T-helper 1 cell treated with Interleukin-12 subunit alpha and Interleukin-12 subunit beta and Interleukin-4 antibody, amounts not matched to agents 30 ng/mL and 1 ng/mL, for 36 hours (primary cell): ENCODE data around the gene TANGO6. TPM values are rescaled to one million over a fixed set of nuclear protein-coding genes. Genes with fewer than 3 reads are reported as not detected.

Source experiments
- intact Hi-C: fragments of 100-400 bp; cut with micrococcal nuclease; formaldehyde crosslinking; loops from one replicate; pipeline ENCODE4 v1.15.1; 2024
- total RNA-seq: library from RNA; stranded (reverse); gene quantifications from 2 replicates; pipeline ENCODE4 v1.2.3, GENCODE V29; 2022

Gene TANGO6
- total RNA-seq, 1 donor from 2014 or later = 24.7 TPM

GRCh38 chr16:68999114-68999513, 155.8 kb downstream of the TANGO6 start:
- intact Hi-C loops = no loop called here

- intact Hi-C loops = no loop called here
Measured at GRCh38 chr16:69003500-69003899, 160.2 kb downstream of the TANGO6 start.

GRCh38 chr16:69005641-69006355, 162.5 kb downstream of the TANGO6 start:
- intact Hi-C loops = no loop called here

GRCh38 chr16:69012906-69013305, 169.6 kb downstream of the TANGO6 start:
- intact Hi-C loops = no loop called here

GRCh38 chr16:69013991-69014390, 170.7 kb downstream of the TANGO6 start:
- intact Hi-C loops = no loop called here

- intact Hi-C loops = no loop called here
Measured at GRCh38 chr16:69014811-69015210, 171.5 kb downstream of the TANGO6 start.

- intact Hi-C loops = no loop called here
Measured at GRCh38 chr16:69017036-69017783, 173.9 kb downstream of the TANGO6 start.

- intact Hi-C loops = no loop called here
Measured at GRCh38 chr16:69019811-69020210, 176.5 kb downstream of the TANGO6 start.

GRCh38 chr16:69029121-69029520, 185.8 kb downstream of the TANGO6 start:
- intact Hi-C loops = no loop called here

- intact Hi-C loops = no loop called here
Measured at GRCh38 chr16:69031877-69032301, 188.6 kb downstream of the TANGO6 start.

- intact Hi-C loops = no loop called here
Measured at GRCh38 chr16:69033151-69033949, 190.0 kb downstream of the TANGO6 start.

GRCh38 chr16:69035375-69035774, 192.0 kb downstream of the TANGO6 start:
- intact Hi-C loops = no loop called here

- intact Hi-C loops = no loop called here
Measured at GRCh38 chr16:69036399-69037091, 193.2 kb downstream of the TANGO6 start.

- intact Hi-C loops = no loop called here
Measured at GRCh38 chr16:69037373-69038160, 194.2 kb downstream of the TANGO6 start.

GRCh38 chr16:69039333-69039941, 196.1 kb downstream of the TANGO6 start:
- intact Hi-C loops = no loop called here

GRCh38 chr16:69040144-69040909, 197.0 kb downstream of the TANGO6 start:
- intact Hi-C loops = no loop called here

- intact Hi-C loops = no loop called here
Measured at GRCh38 chr16:69048328-69049120, 205.2 kb downstream of the TANGO6 start.

- intact Hi-C loops = no loop called here
Measured at GRCh38 chr16:69049146-69049545, 205.8 kb downstream of the TANGO6 start.
